ENCODE measurements around the gene ZNF208. TPM values are rescaled to one million over a fixed set of nuclear protein-coding genes. Genes with fewer than 3 reads are reported as not detected.

The ZNF208 gene
- total and polyA plus RNA-seq, 2 of the 13 experiments (the other 11 are each of a cell fraction or from before 2014, with no cell fraction given) = not detected

- no peaks in the 10 kb centered on the region for H3K36me3 ChIP-seq (replicated peaks in 1 of 2; ENCODE audit: control insufficient read depth in 1 of 2, insufficient read depth in 2 of 2, low read length in 2 of 2)
- ChIA-PET POLR2A (no interaction called here), CTCF (ENCODE audit: low intra/inter-chr PET ratio, low total read pairs) (no interaction called here)
- no peaks in the 10 kb centered on the region for H3K4me1 ChIP-seq (ENCODE audit: insufficient read depth, low read length)
- in situ Hi-C loops (cut with HindIII; ENCODE audit: extremely low pct_ligation_motif_present, low pct_unique_long_range_greater_than_20kb) (no loop called here), intact Hi-C loops (cut with micrococcal nuclease; ENCODE audit: unreplicated experiment) (no loop called here)
- H3K4me2 ChIP-seq (ENCODE audit: low read depth, low read length) = no peak overlapping the region
- peaks cover 96% of the 10 kb centered on the region for H3K9me3 ChIP-seq (ENCODE audit: low read length)
- H3K79me2 ChIP-seq (ENCODE audit: insufficient read depth, low read length) = no peaks in the 10 kb centered on the region
- no peak overlapping the region for H3K9ac ChIP-seq (ENCODE audit: insufficient read depth, low read depth, low read length)
- no peaks in the 10 kb centered on the region for H4K20me1 ChIP-seq (ENCODE audit: insufficient read depth, low read length)
- H2AFZ ChIP-seq (ENCODE audit: low read length) = no peak overlapping the region
- no peak for DNase-seq (ENCODE audit: low spot score)
- no CpG with 5 or more reads among the region's 2 CpGs for WGBS (ENCODE audit: low lambda C conversion rate)
- no peaks in the 10 kb centered on the region for H3K27me3 ChIP-seq (ENCODE audit: control insufficient read depth in 1 of 2, insufficient read depth in 2 of 2, low read length in 2 of 2)
- H3K27ac ChIP-seq (ENCODE audit: extremely low read length, insufficient read depth, low read length) = no peak overlapping the region
- H3K4me3 ChIP-seq (replicated peaks in 1 of 3; ENCODE audit: insufficient read depth in 1 of 3, low read depth in 2 of 3, low read length in 3 of 3) = no peak overlapping the region
- no TSS peak for BruUV-seq (replicated peaks)
- ATAC-seq = no peak
- no peak for FAIRE-seq
- no peak for TF ChIP-seq TFDP2 (CRISPR knock-in tag; IDR thresholded peaks at IDR 0.05)
- TF ChIP-seq ZFP36L2 (CRISPR knock-in tag; IDR thresholded peaks at IDR 0.05) = no peak
- TF ChIP-seq EHMT2 (IDR thresholded peaks at IDR 0.05; ENCODE audit: borderline replicate concordance, low read depth, low read length) = no peak
- TF ChIP-seq FIP1L1 (IDR thresholded peaks at IDR 0.05; ENCODE audit: borderline replicate concordance, insufficient read depth, low read depth, low read length) = no peak
- TF ChIP-seq DDIT3 (CRISPR knock-in tag; IDR thresholded peaks at IDR 0.05) = no peak
- no peak for TF ChIP-seq SSRP1 (CRISPR knock-in tag; IDR thresholded peaks at IDR 0.05)
- TF ChIP-seq FOXO4 (CRISPR knock-in tag; conservative IDR thresholded peaks at IDR 0.05) = no peak
- TF ChIP-seq ZBTB4 (CRISPR knock-in tag; IDR thresholded peaks at IDR 0.05; ENCODE audit: borderline replicate concordance) = no peak
- TF ChIP-seq TIGD3 (CRISPR knock-in tag; IDR thresholded peaks at IDR 0.05; ENCODE audit: borderline replicate concordance) = no peak
- TF ChIP-seq ARID5B (CRISPR knock-in tag; IDR thresholded peaks at IDR 0.05) = no peak
- TF ChIP-seq CC2D1A (CRISPR knock-in tag; IDR thresholded peaks at IDR 0.05) = no peak
- no peak for TF ChIP-seq ZNF441 (CRISPR knock-in tag; IDR thresholded peaks at IDR 0.05; ENCODE audit: borderline replicate concordance)
Measured at GRCh38 chr19:21922276-21922675, 88.5 kb downstream of the ZNF208 start.

Measured in HepG2 (cell line).